ENCODE measurements around the gene SORCS2.

The SORCS2 gene

DNA sequence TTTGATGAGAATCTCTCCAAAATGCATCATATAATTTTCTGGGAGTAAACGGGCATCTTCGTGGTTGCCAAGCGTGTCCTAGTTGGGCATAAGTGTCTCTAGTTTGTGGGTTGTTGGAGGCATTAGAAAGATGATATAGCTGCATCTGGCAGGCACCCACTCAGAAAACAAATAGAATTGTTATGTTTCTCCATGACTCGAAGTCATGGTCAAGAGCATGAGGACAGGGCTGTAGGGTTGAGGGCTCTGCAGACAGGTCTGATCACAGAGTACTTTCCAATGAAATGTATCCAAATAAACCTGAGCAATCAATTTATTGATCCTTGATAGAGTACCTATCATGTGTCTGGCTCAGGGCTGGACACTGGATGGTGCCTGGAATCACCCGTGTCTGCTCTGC lies 82.7 kb downstream of the SORCS2 start:
- no peak for DNase-seq

GRCh38 chr4:7275490-7276154 lies 83.3 kb downstream of the SORCS2 start:
- DNase-seq, result no peak

DNA sequence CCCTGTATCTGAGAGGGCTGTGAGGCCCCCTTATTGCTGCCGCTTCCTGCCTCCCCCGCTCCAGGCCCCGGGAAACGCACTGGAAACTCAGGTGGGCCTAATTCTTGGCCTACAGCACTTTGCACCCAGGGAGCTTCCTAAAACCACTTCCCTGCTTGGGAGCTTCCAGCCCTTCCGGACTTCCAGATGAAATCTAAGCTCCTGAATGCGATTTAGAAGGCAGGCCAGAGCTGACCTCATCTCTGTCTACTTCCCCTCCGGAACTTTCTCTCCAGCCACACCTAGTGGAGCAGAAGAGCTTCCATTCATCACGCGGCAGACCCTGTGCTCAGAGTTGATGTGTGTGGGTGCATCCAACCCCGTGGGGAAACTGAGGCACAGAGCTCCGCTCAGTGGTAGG lies 84.2 kb downstream of the SORCS2 start:
- DNase-seq, result no peak

- DNase-seq, result no peak
These were observed 85.9 kb downstream of the SORCS2 start for GRCh38 chr4:7278071-7278765.

DNA sequence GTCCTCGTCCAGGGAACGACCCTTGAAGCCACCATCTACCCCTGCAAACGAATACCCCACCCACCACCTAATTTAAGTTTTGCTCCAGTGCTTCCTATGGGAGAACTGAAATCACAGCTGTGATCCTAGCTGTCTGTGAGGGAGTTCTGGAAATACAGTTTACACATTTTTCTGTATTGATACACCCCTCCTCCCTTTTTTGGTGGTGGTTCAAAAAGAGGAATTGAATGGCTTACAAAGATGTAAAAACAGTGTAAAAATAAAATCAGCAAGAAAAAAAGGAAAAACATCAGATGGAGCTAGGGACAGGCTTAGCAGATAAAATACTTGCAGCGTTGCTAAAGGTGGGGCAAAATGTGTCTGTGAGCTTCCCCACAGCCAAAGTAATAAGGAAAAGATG lies 86.6 kb downstream of the SORCS2 start:
- DNase-seq, result no peak

GRCh38 chr4:7279902-7280301 lies 87.6 kb downstream of the SORCS2 start:
- DNase-seq, result no peak

GRCh38 chr4:7280926-7281690 lies 88.8 kb downstream of the SORCS2 start:
- DNase-seq, result no peak

DNA sequence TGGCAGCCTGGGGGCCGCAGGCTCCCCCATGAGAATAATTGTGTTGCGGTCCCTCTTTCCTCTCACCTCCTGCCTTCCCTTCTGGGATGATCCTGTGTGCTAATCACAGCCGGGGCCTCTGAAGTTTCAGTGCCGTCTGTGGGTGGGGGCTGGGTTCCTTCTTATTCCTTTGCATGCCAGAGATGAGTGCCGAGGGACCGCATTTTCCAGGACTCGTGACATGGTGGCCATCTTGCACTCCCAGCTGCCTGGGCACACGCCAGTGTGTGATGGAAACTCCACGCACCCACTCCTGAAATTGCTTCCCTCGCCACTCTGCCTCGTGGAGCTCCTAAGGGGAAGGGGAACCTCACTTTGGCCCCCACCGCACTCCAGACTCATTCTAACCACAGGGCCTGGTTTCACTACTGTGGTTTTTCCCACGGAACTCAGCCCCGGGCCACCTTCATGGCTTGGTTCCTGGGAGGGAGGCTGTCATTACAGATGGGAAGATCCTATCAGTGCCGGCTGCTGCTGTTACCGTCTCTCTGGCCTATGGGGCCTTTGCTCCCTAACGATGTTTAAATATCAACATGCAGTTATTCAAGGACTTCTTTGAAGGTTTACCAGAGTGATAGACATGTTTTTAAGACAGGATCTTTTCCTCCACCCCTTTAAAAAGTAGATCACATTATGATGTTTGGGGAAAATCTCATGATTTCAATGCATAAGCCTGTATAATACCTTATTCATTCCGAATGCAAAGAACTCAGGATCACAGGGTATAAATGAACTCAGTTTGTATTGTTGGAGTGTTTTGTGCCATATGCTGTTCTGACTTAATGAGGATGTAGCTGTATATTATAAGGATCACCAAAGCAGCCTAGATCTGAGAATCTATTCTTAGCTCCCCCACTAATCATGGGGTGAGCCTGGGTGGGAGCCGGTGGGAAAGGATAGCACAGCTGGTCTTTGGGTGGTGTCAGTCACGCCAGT lies 89.6 kb downstream of the SORCS2 start:
- no peak for DNase-seq

- no peak for DNase-seq
These were observed 90.6 kb downstream of the SORCS2 start for GRCh38 chr4:7282786-7283440.

GRCh38 chr4:7285244-7286094 lies 93.1 kb downstream of the SORCS2 start:
- no peak for DNase-seq

DNA sequence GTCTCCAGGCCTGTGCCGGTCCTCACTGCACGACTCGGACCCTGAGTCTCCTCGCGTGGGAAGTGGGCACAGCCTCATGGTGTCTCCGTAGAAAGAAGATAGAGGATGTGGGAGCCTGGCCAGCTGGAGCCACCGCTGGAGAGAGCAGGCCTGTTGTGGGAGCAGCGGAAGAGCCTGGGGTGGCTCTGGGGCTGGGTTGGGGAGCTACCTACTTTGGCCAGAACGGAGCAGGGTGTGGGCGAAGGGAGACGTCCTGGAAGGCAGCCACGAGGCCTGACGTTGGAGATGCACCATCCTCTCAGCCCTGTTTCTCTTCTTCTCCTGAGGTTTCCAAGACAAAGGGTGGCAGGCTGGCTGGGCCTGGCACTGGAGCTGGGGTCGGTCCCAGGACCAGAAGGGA lies 93.8 kb downstream of the SORCS2 start:
- no peak for DNase-seq

GRCh38 chr4:7286798-7287197 lies 94.5 kb downstream of the SORCS2 start:
- no peak for DNase-seq

- no peak for DNase-seq
These were observed 95.1 kb downstream of the SORCS2 start for GRCh38 chr4:7287274-7287917.

- DNase-seq, result no peak
These were observed 95.6 kb downstream of the SORCS2 start for GRCh38 chr4:7287918-7288280.

- no peak for DNase-seq
These were observed 96.6 kb downstream of the SORCS2 start for GRCh38 chr4:7288751-7289523.

- no peak for DNase-seq
These were observed 97.3 kb downstream of the SORCS2 start for GRCh38 chr4:7289589-7289988.

DNA sequence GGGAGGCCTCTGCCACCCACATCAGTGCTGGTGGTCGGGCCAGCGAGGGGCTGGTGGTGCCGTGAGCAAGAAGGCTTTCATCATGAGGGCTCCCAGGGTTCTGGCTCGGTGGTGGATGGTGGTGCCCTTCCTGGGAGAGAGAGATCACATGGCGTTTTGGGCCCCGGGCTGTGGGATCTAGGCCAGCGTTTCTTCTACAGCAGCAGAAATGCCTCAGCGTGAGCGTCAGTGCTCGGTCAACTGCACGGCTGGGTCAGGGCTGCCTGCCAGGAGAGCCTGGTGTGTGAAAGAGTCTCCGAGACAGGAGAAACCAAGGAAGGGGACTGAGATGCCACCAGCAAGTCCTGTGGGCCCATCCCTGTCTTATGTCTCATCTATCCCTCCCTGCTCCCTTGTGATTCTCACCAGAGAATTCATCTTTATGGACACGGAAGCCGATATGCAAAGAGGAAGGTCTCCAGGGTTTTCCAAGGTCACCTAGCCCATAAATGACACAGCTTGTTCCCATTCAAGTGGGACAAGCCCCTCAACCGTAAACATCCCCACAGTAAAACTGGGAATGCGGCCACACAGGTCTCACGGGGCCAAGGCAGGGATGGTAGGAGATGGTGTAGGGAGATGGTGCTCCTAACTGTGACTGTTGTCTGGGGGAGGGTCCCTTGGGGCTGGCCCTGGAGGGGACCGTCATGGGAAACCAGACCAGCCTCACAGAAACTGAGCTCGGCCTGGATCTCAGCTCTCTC lies 99.2 kb downstream of the SORCS2 start:
- DNase-seq, result no peak

DNA sequence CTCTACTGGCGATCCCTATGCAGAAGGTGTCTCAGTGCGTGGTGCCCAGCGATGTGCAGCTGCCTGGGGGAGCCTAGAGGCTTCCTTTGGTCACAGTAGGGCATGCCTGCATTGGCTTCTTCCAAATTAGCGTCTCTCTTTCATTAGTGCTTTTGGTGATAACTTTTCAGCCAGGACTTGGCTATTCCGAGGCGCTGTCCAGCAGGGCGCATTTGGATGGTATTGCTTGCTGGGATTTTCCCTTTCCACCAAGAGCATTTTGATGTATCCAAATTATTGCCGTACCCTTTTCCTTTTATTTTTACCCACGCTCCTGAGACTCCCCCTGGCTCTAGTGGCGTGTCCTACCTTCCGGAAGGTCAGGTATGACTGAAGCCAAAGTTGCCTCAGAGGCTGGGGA lies 101.4 kb downstream of the SORCS2 start:
- DNase-seq, result no peak

DNA sequence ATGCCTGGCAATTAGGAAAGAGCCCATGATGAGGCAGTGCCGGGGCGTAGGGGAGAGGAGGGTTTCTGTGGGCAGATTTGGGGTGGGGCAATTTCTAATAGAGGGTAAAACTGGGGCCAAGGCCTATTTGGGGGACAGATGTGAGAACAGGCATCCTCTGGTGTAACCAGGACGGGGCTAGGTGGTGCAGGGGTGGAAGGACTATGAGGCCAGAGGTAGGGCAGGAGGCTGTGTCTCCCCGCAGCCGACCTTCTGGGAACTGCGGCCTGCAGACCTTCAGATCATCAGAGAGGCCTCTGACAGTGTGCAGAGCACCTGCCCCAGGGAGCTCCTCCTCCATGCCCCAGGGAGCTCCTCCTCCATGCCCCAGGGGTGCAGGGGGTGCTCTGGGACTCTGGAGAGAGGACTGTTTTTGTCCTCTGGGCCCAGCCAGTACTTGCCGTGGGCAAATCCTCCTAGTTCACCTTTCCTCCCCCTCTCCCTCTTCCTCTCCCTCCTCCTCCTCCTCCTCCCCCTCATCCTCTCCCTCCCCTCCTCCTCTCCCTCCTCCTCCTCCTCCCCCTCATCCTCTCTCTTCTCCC lies 101.9 kb downstream of the SORCS2 start:
- DNase-seq, result no peak

All from stimulated activated CD4-positive, alpha-beta T cell treated with anti-CD3 and anti-CD28 coated beads, Interleukin-4, amount 100 ng/mL, for 1 hour (primary cell).